ENCODE measurements around the gene FAM50A.
"Not testable (repeated sequence)": the region's sequence is repeated elsewhere in the genome, so short reads cannot be mapped to it uniquely, and the experiment has no call there.

FAM50A gene, protein sequence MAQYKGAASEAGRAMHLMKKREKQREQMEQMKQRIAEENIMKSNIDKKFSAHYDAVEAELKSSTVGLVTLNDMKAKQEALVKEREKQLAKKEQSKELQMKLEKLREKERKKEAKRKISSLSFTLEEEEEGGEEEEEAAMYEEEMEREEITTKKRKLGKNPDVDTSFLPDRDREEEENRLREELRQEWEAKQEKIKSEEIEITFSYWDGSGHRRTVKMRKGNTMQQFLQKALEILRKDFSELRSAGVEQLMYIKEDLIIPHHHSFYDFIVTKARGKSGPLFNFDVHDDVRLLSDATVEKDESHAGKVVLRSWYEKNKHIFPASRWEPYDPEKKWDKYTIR

DNA sequence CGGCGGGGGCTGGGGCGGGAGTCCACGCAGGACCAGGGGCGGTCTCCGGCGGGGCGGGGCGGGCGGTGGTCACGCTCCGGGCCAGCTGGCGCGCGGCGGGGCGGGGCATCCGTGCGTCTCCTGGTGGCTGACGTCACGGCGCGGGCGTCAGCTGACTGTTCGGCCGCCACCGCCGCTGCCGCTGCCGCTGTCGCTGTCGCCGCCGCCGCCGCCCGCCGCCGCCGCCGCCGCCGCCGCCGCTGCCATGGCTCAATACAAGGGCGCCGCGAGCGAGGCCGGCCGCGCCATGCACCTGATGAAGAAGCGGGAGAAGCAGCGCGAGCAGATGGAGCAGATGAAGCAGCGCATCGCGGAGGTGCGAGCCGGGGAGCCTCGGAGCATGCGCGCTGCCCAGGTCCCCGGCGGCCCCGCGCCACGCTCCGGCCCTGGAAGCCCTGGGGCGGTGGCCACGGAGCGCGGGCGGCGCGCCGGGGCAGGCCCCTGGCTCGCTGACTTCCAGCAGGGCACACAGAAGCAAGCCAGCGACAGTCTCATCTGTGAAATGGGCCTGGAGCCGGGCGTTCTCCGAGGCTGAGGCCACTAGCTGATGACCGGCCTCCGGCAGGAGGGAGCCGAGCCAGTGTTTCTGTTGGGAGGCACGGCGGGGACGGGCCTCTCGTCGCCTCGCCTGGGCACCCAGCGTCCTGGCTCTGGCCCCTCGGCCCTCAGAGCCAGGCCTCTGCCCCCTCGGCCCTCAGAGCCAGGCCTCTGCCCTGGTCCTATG is at the start of gene FAM50A:
TSS of gene FAM50A (plus strand) at position 150 of the 763 bp plus-strand sequence. CDS start at position 245, 95 bp downstream.
- peak; percentile 40 for DNase-seq (ENCODE audit: low read depth)
- H3K4me3 ChIP-seq (ENCODE audit: low read length) = peak within 1 kb of the TSS; percentile 51
- TF ChIP-seq, protein P1, sequence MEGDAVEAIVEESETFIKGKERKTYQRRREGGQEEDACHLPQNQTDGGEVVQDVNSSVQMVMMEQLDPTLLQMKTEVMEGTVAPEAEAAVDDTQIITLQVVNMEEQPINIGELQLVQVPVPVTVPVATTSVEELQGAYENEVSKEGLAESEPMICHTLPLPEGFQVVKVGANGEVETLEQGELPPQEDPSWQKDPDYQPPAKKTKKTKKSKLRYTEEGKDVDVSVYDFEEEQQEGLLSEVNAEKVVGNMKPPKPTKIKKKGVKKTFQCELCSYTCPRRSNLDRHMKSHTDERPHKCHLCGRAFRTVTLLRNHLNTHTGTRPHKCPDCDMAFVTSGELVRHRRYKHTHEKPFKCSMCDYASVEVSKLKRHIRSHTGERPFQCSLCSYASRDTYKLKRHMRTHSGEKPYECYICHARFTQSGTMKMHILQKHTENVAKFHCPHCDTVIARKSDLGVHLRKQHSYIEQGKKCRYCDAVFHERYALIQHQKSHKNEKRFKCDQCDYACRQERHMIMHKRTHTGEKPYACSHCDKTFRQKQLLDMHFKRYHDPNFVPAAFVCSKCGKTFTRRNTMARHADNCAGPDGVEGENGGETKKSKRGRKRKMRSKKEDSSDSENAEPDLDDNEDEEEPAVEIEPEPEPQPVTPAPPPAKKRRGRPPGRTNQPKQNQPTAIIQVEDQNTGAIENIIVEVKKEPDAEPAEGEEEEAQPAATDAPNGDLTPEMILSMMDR (IDR thresholded peaks at IDR 0.05; ENCODE audit: insufficient read depth, low read depth, low read length, missing control alignments) = no peak

GRCh38 chrX:154396363-154396762 is 47.6 kb upstream of the FAM50A start:
- not testable (repeated sequence) for DNase-seq (ENCODE audit: low read depth); H3K4me3 ChIP-seq (ENCODE audit: low read length)

GRCh38 chrX:154396973-154397887 is 46.7 kb upstream of the FAM50A start:
- TF ChIP-seq, protein P1 (IDR thresholded peaks at IDR 0.05; ENCODE audit: insufficient read depth, low read depth, low read length, missing control alignments) = no peak
- H3K4me3 ChIP-seq (ENCODE audit: low read length) = peak overlapping the region; percentile 84
- DNase-seq (ENCODE audit: low read depth) = peak; percentile 63

DNA sequence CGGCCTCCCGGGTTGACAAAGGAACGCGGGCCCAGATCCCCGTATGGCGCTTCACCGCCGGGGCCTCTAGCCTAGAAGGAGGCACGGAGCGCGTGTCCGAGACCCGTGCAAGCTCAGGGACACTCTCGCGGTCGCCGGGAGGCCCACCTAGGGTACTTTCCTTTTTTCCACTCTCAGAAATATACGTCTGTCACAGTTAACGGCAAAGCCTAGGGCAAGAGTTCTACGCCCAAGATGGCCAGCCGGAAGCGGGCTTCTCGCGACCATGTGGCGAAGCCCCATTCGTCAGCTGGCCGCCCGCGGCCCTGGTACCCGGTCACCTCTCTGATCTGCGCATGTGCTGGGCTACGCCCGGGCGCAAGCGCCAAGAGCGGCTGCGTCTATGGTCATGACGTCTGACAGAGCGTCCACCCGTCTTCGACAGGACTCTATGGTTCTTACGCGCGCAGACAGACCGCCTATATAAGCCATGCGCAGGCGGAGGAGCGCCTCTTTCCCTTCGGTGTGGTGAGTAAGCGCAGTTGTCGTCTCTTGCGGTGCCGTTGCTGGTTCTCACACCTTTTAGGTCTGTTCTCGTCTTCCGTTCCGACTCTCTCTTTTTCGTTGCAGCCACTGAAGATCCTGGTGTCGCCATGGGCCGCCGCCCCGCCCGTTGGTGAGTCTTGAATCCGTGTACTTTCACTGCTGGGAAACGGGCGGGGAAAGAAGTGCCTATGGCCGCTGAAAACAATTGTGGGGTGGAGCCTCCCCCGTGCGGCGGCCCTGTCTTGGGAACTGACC is 45.9 kb upstream of the FAM50A start, which contains the start of gene RPL10:
TSS of gene RPL10 (plus strand) at position 490 of the 780 bp plus-strand sequence. CDS start at position 633, 143 bp downstream.
- H3K4me3 ChIP-seq (ENCODE audit: low read length) = peak within 1 kb of the TSS; percentile 84
- peak; percentile 95 for DNase-seq (ENCODE audit: low read depth)
- TF ChIP-seq, protein P1 (IDR thresholded peaks at IDR 0.05; ENCODE audit: insufficient read depth, low read depth, low read length, missing control alignments) = no peak

- TF ChIP-seq, protein P1 (IDR thresholded peaks at IDR 0.05; ENCODE audit: insufficient read depth, low read depth, low read length, missing control alignments) = peak; percentile 71
- peak overlapping the region; percentile 84 for H3K4me3 ChIP-seq (ENCODE audit: low read length)
- peak; percentile 70 for DNase-seq (ENCODE audit: low read depth)
Measured at GRCh38 chrX:154398668-154399526, 45.0 kb upstream of the FAM50A start.
